CD4-positive, alpha-beta T cell (primary cell): ENCODE results near the gene MYO1E. TPM values are rescaled to one million over a fixed set of nuclear protein-coding genes. Genes with fewer than 3 reads are reported as not detected.

Experiments used
- ATAC-seq: fragments of 200-7000 bp; cut with Tn5 transposase; one replicate; pipeline ENCODE4 v1.10.0; 2022; ENCODE audit warnings: mild to moderate bottlenecking; ENCODE audit not compliant: poor library complexity
- CTCF ChIA-PET: fragments of 350-600 bp; sonication (Branson Sonifier 250); formaldehyde crosslinking; loops from one replicate; lab custom pipeline; 2021; ENCODE audit warnings: antibody characterized with exemption, inconsistent platforms; lab: Charles Lee
- POLR2A ChIA-PET: fragments of 350-600 bp; sonication (Branson Sonifier 250); formaldehyde crosslinking; loops from one replicate; lab custom pipeline; 2021; ENCODE audit warnings: antibody characterized with exemption, inconsistent platforms; lab: Charles Lee
- DNase-seq, 14 experiments: peaks; one replicate each; pipeline ENCODE4 v3.0.0-alpha.2; 2013 to 2020; ENCODE audit warnings: mixed read lengths in 2 of 14
- H3K27ac ChIP-seq, 2 donors: one replicate each; pipeline versions ENCODE4 v1.5.1 to v1.7.0; 2013; ENCODE audit warnings: low read length in 2 of 2, low read depth in 1 of 2, mild to moderate bottlenecking in 1 of 2
- H3K27me3 ChIP-seq, 2 experiments: 1 replicate in 1 of 2; 2 replicates in 1 of 2; pipeline versions ENCODE4 v1.6.1 to v1.7.0; 2013; ENCODE audit warnings: low read length in 2 of 2, control low read depth in 1 of 2, mild to moderate bottlenecking in 1 of 2, moderate library complexity in 1 of 2; ENCODE audit not compliant: insufficient read depth in 2 of 2, control insufficient read depth in 1 of 2
- H3K36me3 ChIP-seq: one replicate; pipeline ENCODE4 v1.6.1; 2013; ENCODE audit warnings: low read length, control low read depth; ENCODE audit not compliant: insufficient read depth
- H3K4me1 ChIP-seq: one replicate; pipeline ENCODE4 v1.6.1; 2013; ENCODE audit warnings: low read length, control low read depth; ENCODE audit not compliant: insufficient read depth
- H3K4me3 ChIP-seq: one replicate; pipeline ENCODE4 v1.5.1; 2013; ENCODE audit warnings: mild to moderate bottlenecking, low read length, moderate library complexity
- H3K9me3 ChIP-seq, 2 experiments: 1 replicate in 1 of 2; 2 replicates in 1 of 2; pipeline versions ENCODE4 v1.6.1 to v1.7.0; 2013; ENCODE audit warnings: low read length in 2 of 2, mild to moderate bottlenecking in 2 of 2, control low read depth in 1 of 2, moderate library complexity in 1 of 2; ENCODE audit not compliant: control insufficient read depth in 1 of 2, insufficient read depth in 1 of 2
- H3K27ac Mint-ChIP-seq: one replicate; pipeline ENCODE4 v1.8.0; 2020; ENCODE audit warnings: mixed read lengths
- H3K27me3 Mint-ChIP-seq: one replicate; pipeline ENCODE4 v1.8.0; 2021; ENCODE audit warnings: mixed read lengths
- H3K36me3 Mint-ChIP-seq: one replicate; pipeline ENCODE4 v1.8.0; 2021; ENCODE audit warnings: low read depth, mixed read lengths
- H3K4me1 Mint-ChIP-seq: one replicate; pipeline ENCODE4 v1.8.0; 2021; ENCODE audit warnings: low read depth, mixed read lengths
- H3K4me3 Mint-ChIP-seq: one replicate; pipeline ENCODE4 v1.8.0; 2020; ENCODE audit warnings: mild to moderate bottlenecking, mixed read lengths
- H3K9me3 Mint-ChIP-seq: one replicate; pipeline ENCODE4 v1.8.0; 2020; ENCODE audit warnings: mixed read lengths
- intact Hi-C, 2 experiments: fragments of 100-400 bp; cut with DNase I in 1 of 2; cut with micrococcal nuclease in 1 of 2; formaldehyde crosslinking; loops; one replicate each; pipeline versions ENCODE4 v1.15.1 to v1.9.0; 2023 to 2025; cut with DNase I, micrococcal nuclease
- total RNA-seq, 174 experiments: library from RNA in 2 of 174; stranded (reverse) in 2 of 174; gene quantifications; one replicate each; pipeline ENCODE4 v1.2.3 and lab custom pipeline; 2021 to 2026
- TF ChIP-seq, protein P1 (sequence below): fragments of 200-600 bp; IDR thresholded peaks from one replicate; pipeline ENCODE4 v1.8.0; 2022; ENCODE audit warnings: antibody characterized with exemption, mild to moderate bottlenecking

MYO1E gene
- total RNA-seq, 2 experiments from 2014 or later = 0.59 to 0.63 TPM

DNA sequence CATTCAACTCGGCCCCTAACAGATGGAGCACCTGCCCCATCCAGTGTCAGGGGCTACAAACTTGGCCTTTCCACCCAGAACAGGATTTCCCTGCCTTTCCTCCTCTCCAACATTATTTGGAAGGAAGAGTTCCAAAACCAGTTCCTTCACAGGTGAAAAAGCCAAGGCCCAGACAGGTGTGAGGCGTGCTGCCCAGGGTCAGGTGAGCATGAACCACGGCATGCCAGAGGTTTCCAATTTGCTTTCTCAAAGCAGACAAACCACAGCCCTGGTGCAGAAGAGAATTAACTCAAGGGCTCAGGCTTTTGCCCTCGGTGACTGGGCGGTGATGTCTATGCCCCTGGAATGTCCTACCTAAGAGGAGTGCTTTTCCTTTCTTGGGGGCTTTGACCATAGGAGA lies 122.9 kb downstream of the MYO1E start:
- TF ChIP-seq, protein P1, sequence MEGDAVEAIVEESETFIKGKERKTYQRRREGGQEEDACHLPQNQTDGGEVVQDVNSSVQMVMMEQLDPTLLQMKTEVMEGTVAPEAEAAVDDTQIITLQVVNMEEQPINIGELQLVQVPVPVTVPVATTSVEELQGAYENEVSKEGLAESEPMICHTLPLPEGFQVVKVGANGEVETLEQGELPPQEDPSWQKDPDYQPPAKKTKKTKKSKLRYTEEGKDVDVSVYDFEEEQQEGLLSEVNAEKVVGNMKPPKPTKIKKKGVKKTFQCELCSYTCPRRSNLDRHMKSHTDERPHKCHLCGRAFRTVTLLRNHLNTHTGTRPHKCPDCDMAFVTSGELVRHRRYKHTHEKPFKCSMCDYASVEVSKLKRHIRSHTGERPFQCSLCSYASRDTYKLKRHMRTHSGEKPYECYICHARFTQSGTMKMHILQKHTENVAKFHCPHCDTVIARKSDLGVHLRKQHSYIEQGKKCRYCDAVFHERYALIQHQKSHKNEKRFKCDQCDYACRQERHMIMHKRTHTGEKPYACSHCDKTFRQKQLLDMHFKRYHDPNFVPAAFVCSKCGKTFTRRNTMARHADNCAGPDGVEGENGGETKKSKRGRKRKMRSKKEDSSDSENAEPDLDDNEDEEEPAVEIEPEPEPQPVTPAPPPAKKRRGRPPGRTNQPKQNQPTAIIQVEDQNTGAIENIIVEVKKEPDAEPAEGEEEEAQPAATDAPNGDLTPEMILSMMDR = no peak
- H3K36me3 Mint-ChIP-seq = no peaks in the 10 kb centered on the region
- no peak for DNase-seq
- no peak overlapping the region for H3K27ac Mint-ChIP-seq
- no peaks in the 10 kb centered on the region for H3K9me3 Mint-ChIP-seq
- no peak overlapping the region for H3K4me3 Mint-ChIP-seq
- no peak for ATAC-seq
- Histone ChIP-seq H3K4me1 (peaks cover 2% of the 10 kb centered on the region), H3K27me3 (no peaks in the 10 kb centered on the region), H3K27ac (no peak overlapping the region), H3K36me3 (no peaks in the 10 kb centered on the region), H3K4me3 (no peak overlapping the region), H3K9me3 (no peaks in the 10 kb centered on the region)
- H3K27me3 Mint-ChIP-seq = no peaks in the 10 kb centered on the region
- POLR2A ChIA-PET = no interaction called here
- intact Hi-C loops = loop anchor here (5.0 to 10.0 kb wide), 2 partner anchors 268 to 275 kb away; no protein-coding TSS in a partner anchor
- CTCF ChIA-PET = no interaction called here
- H3K4me1 Mint-ChIP-seq = no peaks in the 10 kb centered on the region

DNA sequence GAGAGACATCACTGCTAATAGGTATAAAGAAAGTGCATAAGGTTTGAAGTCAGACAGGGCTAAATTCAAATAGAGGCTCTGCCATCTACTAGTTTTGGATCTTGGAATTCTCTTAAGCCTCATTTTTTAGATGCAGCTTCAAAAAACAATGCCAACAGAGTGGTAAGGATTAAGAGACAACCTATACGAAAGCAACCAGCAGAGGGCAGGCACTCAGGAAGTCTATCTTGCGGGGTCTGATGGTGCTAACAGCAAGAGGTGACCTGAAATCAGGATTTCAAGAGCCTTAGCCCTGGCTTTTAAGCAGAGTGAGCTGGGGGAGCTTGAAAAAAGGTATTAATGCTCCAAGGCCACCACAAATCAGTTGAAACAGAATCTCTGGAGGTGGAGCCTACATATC lies 125.3 kb downstream of the MYO1E start:
- POLR2A ChIA-PET = interaction anchor here (0.9 kb wide), 1 partner anchor 282 kb away, joined by 4 read pairs; no protein-coding TSS in a partner anchor
- no peaks in the 10 kb centered on the region for H3K9me3 Mint-ChIP-seq
- H3K4me3 Mint-ChIP-seq = no peak overlapping the region
- H3K9me3 ChIP-seq = no peaks in the 10 kb centered on the region
- no peaks in the 10 kb centered on the region for H3K27me3 Mint-ChIP-seq
- intact Hi-C loops = loop anchor here (1.0 to 10.0 kb wide), 6 partner anchors 245 to 282 kb away; no protein-coding TSS in a partner anchor
- H3K36me3 Mint-ChIP-seq = no peaks in the 10 kb centered on the region
- no peaks in the 10 kb centered on the region for H3K27me3 ChIP-seq
- TF ChIP-seq, protein P1 = peak; percentile 37
- peak; percentile 58 for ATAC-seq
- no peak overlapping the region for H3K27ac Mint-ChIP-seq
- H3K4me1 Mint-ChIP-seq = no peaks in the 10 kb centered on the region
- CTCF ChIA-PET = interaction anchor here (0.8 to 1.7 kb wide), 2 partner anchors 15 to 281 kb away, joined by 3 to 7 read pairs; no protein-coding TSS in a partner anchor
- no peaks in the 10 kb centered on the region for H3K36me3 ChIP-seq
- H3K4me1 ChIP-seq = peaks cover 2% of the 10 kb centered on the region
- peak in 13 of 14 experiments; percentile 8 to 69 (median 27) for DNase-seq
- no peak overlapping the region for H3K27ac ChIP-seq
- no peak overlapping the region for H3K4me3 ChIP-seq

DNA sequence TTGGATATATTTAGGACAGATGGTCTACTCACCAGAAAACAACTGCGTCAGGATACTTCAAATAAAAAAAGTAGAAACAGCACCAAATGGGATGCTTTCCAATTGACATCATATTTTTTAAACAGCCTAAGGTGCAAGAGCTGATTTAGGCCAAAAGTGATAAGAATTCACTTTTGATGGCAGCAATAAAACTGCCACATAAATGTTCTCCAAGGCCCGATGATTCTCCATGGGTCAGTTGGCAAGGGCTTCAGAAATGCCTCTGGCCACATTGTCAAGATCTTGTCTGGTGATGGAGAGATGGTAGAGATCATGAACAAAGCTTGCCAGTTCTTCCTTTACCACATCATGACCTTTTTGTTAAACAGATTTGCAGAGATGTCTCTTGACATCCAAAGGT lies 127.1 kb downstream of the MYO1E start:
- H3K4me1 Mint-ChIP-seq = no peaks in the 10 kb centered on the region
- no peak overlapping the region for H3K4me3 ChIP-seq
- H3K27me3 ChIP-seq = no peaks in the 10 kb centered on the region
- CTCF ChIA-PET = no interaction called here
- no peaks in the 10 kb centered on the region for H3K27me3 Mint-ChIP-seq
- no peaks in the 10 kb centered on the region for H3K9me3 Mint-ChIP-seq
- H3K9me3 ChIP-seq = no peaks in the 10 kb centered on the region
- H3K4me3 Mint-ChIP-seq = no peak overlapping the region
- H3K36me3 ChIP-seq = no peaks in the 10 kb centered on the region
- no peak overlapping the region for H3K27ac Mint-ChIP-seq
- H3K4me1 ChIP-seq = peaks cover 2% of the 10 kb centered on the region
- H3K27ac ChIP-seq = no peak overlapping the region
- DNase-seq = no peak
- POLR2A ChIA-PET = no interaction called here
- TF ChIP-seq, protein P1 = no peak
- H3K36me3 Mint-ChIP-seq = no peaks in the 10 kb centered on the region
- intact Hi-C loops = loop anchor here (5.0 to 10.0 kb wide), 2 partner anchors 263 to 271 kb away; no protein-coding TSS in a partner anchor
- ATAC-seq = no peak
